Measurements from ENCODE around the gene ZBTB46. TPM values are rescaled to one million over a fixed set of nuclear protein-coding genes. Genes with fewer than 3 reads are reported as not detected.
"Not testable (repeated sequence)": the region's sequence is repeated elsewhere in the genome, so short reads cannot be mapped to it uniquely, and the experiment has no call there.

ZBTB46 gene
- total RNA-seq, 4 donors from 2014 or later = 11.1 to 65.3 (median 17.8) TPM

- ATAC-seq (ENCODE audit: low FRiP score) = no peak
- TF ChIP-seq, protein P1, sequence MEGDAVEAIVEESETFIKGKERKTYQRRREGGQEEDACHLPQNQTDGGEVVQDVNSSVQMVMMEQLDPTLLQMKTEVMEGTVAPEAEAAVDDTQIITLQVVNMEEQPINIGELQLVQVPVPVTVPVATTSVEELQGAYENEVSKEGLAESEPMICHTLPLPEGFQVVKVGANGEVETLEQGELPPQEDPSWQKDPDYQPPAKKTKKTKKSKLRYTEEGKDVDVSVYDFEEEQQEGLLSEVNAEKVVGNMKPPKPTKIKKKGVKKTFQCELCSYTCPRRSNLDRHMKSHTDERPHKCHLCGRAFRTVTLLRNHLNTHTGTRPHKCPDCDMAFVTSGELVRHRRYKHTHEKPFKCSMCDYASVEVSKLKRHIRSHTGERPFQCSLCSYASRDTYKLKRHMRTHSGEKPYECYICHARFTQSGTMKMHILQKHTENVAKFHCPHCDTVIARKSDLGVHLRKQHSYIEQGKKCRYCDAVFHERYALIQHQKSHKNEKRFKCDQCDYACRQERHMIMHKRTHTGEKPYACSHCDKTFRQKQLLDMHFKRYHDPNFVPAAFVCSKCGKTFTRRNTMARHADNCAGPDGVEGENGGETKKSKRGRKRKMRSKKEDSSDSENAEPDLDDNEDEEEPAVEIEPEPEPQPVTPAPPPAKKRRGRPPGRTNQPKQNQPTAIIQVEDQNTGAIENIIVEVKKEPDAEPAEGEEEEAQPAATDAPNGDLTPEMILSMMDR (IDR thresholded peaks at IDR 0.05) = no peak
- no peak for DNase-seq (ENCODE audit: low spot score)
Measured at GRCh38 chr20:63802469-63803240, 28.4 kb downstream of the ZBTB46 start.

GRCh38 chr20:63801174-63801573 is 29.9 kb downstream of the ZBTB46 start:
- not testable (repeated sequence) for DNase-seq (ENCODE audit: low spot score); ATAC-seq (ENCODE audit: low FRiP score)

DNA sequence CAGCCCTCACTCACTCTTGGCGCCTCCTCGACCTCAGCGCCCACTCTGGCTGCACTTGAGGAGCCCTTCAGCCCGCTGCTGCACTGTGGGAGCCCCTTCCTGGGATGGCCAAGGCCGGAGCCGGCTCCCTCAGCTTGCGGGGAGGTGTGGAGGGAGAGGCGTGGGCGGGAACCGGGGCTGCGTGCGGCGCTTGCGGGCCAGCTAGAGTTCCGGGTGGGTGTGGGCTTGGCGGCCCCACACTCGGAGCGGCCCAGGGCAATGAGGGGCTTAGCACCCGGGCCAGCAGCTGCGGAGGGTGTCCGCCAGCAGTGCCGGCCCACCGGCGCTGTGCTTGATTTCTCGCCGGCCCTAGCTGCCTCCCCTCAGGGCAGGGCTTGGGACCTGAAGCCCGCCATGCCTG is 30.7 kb downstream of the ZBTB46 start:
- not testable (repeated sequence) for ATAC-seq (ENCODE audit: low FRiP score); DNase-seq (ENCODE audit: low spot score)

GRCh38 chr20:63799127-63799526 is 31.9 kb downstream of the ZBTB46 start:
- DNase-seq (ENCODE audit: low spot score); ATAC-seq (ENCODE audit: low FRiP score): not testable (repeated sequence)

DNA sequence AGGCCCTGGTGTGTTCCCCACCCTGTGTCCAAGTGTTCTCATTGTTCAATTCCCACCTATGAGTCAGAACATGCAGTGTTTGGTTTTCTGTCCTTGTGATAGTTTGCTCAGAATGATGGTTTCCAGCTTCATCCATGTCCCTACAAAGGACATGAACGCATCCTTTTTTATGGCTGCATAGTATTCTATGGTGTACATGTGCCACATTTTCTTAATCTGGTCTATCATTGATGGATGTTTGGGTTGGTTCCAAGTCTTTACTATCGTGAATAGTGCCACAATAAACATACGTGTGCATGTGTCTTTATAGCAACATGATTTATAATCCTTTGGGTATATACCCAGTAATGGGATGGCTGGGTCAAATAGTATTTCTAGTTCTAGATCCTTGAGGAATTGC is 33.9 kb downstream of the ZBTB46 start:
- not testable (repeated sequence) for DNase-seq (ENCODE audit: low spot score); ATAC-seq (ENCODE audit: low FRiP score)

GRCh38 chr20:63795178-63795830 is 35.8 kb downstream of the ZBTB46 start:
- no peak for DNase-seq (ENCODE audit: low spot score)
- no peak for ATAC-seq (ENCODE audit: low FRiP score)
- TF ChIP-seq, protein P1 (IDR thresholded peaks at IDR 0.05) = no peak

DNA sequence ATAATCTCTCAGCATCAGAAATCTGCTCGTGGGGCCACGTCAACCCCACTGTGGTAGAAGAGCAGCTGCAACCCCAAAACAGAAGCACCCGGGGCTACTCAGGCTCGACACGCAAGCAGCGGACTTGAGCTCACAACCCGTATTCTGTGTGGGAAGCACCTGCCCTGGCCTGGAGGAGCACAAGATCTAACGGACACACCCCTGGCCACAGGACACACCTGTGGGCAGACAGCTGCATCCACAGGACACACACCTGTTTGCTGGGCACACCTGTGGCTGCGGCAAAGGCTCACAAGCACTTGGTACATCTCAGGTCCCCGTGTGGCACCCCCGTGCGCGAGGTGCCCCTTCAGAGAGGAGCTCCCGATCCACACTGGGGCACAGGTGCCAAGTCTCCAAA is 36.5 kb downstream of the ZBTB46 start:
- TF ChIP-seq, protein P1 (IDR thresholded peaks at IDR 0.05) = no peak
- ATAC-seq (ENCODE audit: low FRiP score) = no peak
- no peak for DNase-seq (ENCODE audit: low spot score)

- no peak for ATAC-seq (ENCODE audit: low FRiP score)
- no peak for DNase-seq (ENCODE audit: low spot score)
- TF ChIP-seq, protein P1 (IDR thresholded peaks at IDR 0.05) = no peak
Measured at GRCh38 chr20:63792866-63793265, 38.2 kb downstream of the ZBTB46 start.

GRCh38 chr20:63791497-63792156 is 39.4 kb downstream of the ZBTB46 start:
- TF ChIP-seq, protein P1 (IDR thresholded peaks at IDR 0.05) = no peak
- DNase-seq (ENCODE audit: low spot score) (no peak), ATAC-seq (ENCODE audit: low FRiP score) (no peak)
